Upper lobe of right lung (tissue), 1 donor: ENCODE data around the gene OCA2. TPM values are rescaled to one million over a fixed set of nuclear protein-coding genes. Genes with fewer than 3 reads are reported as not detected.

Experiments
- ATAC-seq: fragments of 200-7000 bp; cut with Tn5 transposase; one replicate; pipeline ENCODE4 v1.9.1; 2020; ENCODE audit warnings: mild to moderate bottlenecking, moderate library complexity
- DNase-seq: peaks from one replicate; pipeline ENCODE4 v3.0.0-alpha.2; 2020
- H3K27ac ChIP-seq: fragments of 200-600 bp; one replicate; pipeline ENCODE4 v1.8.0; 2022
- H3K27me3 ChIP-seq: fragments of 200-600 bp; one replicate; pipeline ENCODE4 v1.8.0; 2022; ENCODE audit warnings: mild to moderate bottlenecking
- H3K36me3 ChIP-seq: fragments of 200-600 bp; one replicate; pipeline ENCODE4 v1.8.0; 2022
- H3K4me1 ChIP-seq: fragments of 200-600 bp; one replicate; pipeline ENCODE4 v1.8.0; 2022
- H3K4me3 ChIP-seq: fragments of 200-600 bp; one replicate; pipeline ENCODE4 v1.8.0; 2022; ENCODE audit warnings: mild to moderate bottlenecking
- H3K9me3 ChIP-seq: fragments of 200-600 bp; one replicate; pipeline ENCODE4 v1.8.0; 2022
- intact Hi-C: fragments of 100-400 bp; cut with DNase I; formaldehyde crosslinking; loops from one replicate; pipeline ENCODE4 v1.11.0; 2022
- total RNA-seq: library from RNA; stranded (reverse); fragmentation: NEBNext Ultra II Directional; extraction: Animal tissue kit (Norgen Biotek cat#: 25700); gene quantifications from one replicate; pipeline ENCODE4 v1.2.1, GENCODE V29; 2021
- TF ChIP-seq, protein P1 (sequence below): fragments of 200-600 bp; IDR thresholded peaks from one replicate; pipeline ENCODE4 v1.8.0; 2022; ENCODE audit warnings: antibody characterized with exemption
- donor health status: DM: no; HTN: yes; CAD: no; lungs with severe emphysema.

The OCA2 gene
- total RNA-seq, 1 donor from 2014 or later: 0.55 TPM

DNA sequence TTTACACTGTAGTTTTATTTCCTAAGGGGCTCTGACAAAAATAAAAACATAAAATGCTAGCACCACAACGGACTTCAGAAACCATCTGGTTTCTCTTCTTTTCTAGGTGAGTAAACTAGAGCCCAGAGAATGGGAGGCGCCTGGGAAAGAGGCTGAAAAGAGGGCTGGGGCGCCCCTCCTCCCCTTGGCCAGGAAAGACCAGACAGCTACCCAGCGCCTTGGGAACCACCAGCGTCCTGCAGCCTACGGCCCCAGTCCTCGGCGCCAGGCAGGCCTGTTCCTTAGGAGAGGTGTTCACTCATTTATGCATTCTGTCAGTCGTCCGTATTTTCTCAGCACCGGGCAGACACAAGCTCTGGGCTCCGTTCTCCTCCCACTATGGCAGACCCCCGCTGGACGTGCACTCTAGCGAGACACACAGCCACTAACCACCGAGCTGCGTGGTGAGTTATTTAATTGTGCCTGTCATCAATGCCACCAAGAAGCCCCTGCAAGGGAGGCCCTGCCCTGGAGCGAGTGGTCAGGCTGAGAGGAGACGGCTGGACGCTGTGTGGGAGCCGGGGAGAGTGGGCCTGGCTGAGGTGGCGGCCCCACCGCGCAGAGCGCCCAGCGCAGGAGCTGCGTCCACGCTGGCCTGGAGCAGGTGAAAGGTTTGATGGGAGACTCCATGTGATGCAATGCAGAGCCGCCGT, 294.4 kb downstream of the OCA2 start:
- DNase-seq: no peak
- Histone ChIP-seq H3K4me3 (no peak overlapping the region), H3K27ac (no peak overlapping the region), H3K4me1 (no peaks in the 10 kb centered on the region), H3K9me3 (no peaks in the 10 kb centered on the region), H3K27me3 (no peaks in the 10 kb centered on the region), H3K36me3 (no peaks in the 10 kb centered on the region)
- TF ChIP-seq, protein P1, sequence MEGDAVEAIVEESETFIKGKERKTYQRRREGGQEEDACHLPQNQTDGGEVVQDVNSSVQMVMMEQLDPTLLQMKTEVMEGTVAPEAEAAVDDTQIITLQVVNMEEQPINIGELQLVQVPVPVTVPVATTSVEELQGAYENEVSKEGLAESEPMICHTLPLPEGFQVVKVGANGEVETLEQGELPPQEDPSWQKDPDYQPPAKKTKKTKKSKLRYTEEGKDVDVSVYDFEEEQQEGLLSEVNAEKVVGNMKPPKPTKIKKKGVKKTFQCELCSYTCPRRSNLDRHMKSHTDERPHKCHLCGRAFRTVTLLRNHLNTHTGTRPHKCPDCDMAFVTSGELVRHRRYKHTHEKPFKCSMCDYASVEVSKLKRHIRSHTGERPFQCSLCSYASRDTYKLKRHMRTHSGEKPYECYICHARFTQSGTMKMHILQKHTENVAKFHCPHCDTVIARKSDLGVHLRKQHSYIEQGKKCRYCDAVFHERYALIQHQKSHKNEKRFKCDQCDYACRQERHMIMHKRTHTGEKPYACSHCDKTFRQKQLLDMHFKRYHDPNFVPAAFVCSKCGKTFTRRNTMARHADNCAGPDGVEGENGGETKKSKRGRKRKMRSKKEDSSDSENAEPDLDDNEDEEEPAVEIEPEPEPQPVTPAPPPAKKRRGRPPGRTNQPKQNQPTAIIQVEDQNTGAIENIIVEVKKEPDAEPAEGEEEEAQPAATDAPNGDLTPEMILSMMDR: no peak
- intact Hi-C loops: no loop called here
- ATAC-seq: peak; percentile 22

DNA sequence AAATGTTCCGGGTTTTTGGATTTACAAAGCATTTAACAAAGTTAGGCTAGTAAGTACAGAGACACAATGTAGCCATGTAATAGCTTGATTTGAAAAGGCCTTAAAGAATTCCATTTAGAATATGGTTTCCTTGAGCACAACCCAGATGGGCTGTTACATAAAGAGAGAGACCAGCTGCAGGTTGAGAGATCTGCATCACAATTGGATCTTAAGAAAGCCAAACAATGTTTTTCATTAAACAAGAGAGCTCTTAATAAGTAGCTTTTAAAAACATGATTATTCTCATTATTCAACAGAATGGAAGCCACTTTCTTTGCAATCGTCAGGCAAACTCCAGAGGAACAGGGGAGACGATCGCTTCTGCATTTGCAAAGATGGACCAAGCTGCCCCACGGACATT, 300.3 kb downstream of the OCA2 start:
- intact Hi-C loops: no loop called here
- Histone ChIP-seq H3K36me3 (no peaks in the 10 kb centered on the region), H3K4me1 (no peaks in the 10 kb centered on the region), H3K27ac (no peak overlapping the region), H3K4me3 (no peak overlapping the region), H3K27me3 (no peaks in the 10 kb centered on the region), H3K9me3 (no peaks in the 10 kb centered on the region)
- ATAC-seq: no peak
- no peak for DNase-seq
- TF ChIP-seq, protein P1: no peak

DNA sequence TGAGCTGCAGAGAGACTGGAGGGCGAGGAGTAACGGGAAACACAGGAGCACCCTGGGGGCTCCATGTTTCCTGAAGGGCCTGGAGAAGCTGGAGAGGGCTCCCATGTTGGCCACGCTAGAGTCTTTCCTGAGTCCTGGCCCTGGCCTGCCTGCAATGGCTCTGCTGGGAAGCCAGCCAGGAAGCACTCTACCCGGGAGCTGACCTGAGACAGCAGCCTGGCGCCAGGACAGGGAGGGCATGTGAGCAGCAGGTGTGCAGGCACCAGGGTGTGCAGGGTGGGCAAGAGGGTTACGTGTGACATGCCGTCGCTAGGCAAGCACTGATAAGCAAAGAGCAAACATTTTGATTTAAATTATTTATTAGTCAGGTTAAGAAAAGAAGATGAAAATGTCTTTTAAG, 301.4 kb downstream of the OCA2 start:
- Histone ChIP-seq H3K36me3 (no peaks in the 10 kb centered on the region), H3K27me3 (no peaks in the 10 kb centered on the region), H3K4me3 (no peak overlapping the region), H3K27ac (no peak overlapping the region), H3K9me3 (no peaks in the 10 kb centered on the region), H3K4me1 (no peaks in the 10 kb centered on the region)
- DNase-seq: no peak
- intact Hi-C loops: no loop called here
- peak; percentile 67 for ATAC-seq
- TF ChIP-seq, protein P1: no peak

DNA sequence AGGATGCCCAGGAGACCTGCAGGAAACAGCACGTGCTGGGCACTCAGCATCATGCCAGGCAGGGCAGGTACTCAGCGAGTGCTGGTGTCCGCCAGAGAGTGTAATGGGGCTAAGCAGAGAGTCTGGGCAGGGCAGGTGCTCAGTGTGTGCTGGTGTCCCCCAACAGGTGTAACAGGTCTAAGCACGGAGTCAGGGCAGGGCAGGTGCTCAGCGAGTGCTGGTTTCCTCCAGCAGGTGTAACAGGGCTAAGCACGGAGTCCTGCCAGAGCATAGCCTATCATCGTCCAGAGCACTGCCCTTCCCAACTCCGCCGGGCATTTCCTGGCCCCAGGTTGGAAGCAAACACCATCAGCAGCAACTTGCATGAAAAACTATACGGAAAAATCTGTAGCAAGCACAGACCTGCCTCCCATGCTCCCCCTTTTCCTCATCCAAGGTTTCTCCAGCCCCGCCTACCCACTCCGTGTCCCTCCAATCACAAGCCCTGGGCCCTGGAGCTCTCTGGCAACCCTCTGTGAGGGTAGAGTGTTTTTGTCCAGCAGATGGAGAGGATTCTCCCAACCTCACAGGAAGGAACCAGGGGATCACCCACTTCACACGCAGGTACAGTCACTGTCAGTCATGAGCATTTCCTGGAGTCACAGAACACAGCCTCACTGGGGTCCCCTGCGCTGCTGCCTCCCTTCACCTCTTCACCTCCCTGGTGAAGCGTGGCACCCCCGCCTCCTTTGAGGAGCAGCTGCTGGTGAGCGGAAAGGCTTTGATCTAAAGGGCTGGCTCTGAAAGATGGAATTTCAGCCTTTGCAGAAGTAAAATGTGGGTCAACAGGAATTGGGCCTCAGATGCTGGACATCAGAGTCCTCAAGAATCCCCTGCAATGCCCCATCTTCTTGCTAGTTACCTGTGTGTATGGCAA, 302.5 kb downstream of the OCA2 start:
- no peaks in the 10 kb centered on the region for H3K36me3 ChIP-seq
- no peaks in the 10 kb centered on the region for H3K27me3 ChIP-seq
- H3K4me3 ChIP-seq: no peak overlapping the region
- H3K27ac ChIP-seq: no peak overlapping the region
- intact Hi-C loops: no loop called here
- ATAC-seq: peak; percentile 20
- TF ChIP-seq, protein P1: no peak
- no peaks in the 10 kb centered on the region for H3K9me3 ChIP-seq
- no peaks in the 10 kb centered on the region for H3K4me1 ChIP-seq
- DNase-seq: no peak

DNA sequence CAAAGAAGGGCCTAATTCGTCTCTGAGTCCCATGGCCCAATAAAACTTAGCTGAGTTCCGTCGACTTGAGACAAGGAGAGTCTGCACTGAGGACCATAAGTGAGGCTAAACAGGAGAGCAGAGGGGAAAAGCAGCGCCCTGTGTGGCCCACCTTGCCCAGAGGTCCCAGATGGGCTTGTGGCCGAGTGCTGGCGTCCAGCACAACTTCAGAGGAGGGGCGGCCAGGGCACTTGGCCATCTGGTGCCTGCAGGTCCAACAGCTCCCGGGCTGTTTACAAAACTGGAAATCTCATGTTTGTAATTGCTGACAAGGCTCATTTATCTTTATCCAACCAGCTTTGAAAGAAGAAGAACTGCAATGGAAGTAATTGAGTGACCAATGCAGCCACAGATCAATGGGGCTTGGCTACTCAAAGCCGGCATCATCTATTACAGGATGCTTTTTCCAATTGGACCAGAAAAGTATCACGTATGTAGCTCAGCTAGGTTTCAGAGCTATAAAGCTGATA, 306.3 kb downstream of the OCA2 start:
- no peaks in the 10 kb centered on the region for H3K4me1 ChIP-seq
- ATAC-seq: no peak

More for the DNA sequence above, 306.3 kb downstream of the OCA2 start:
- intact Hi-C loops: no loop called here
- Histone ChIP-seq H3K4me3 (no peak overlapping the region), H3K27ac (no peak overlapping the region), H3K36me3 (no peaks in the 10 kb centered on the region), H3K9me3 (no peaks in the 10 kb centered on the region), H3K27me3 (no peaks in the 10 kb centered on the region)
- TF ChIP-seq, protein P1: no peak
- DNase-seq: no peak
